Uterus (tissue), 2 donors: ENCODE measurements around the gene PDZK1IP1.

Experiments
- POLR2A ChIP-seq, 2 donors: fragments of 450-650 bp; IDR thresholded peaks; one replicate each; pipeline ENCODE4 v1.6.1; 2016; ENCODE audit warnings: antibody characterized with exemption in 2 of 2, mild to moderate bottlenecking in 1 of 2, moderate library complexity in 1 of 2
- TF ChIP-seq, protein P1 (sequence below), 4 experiments: fragments of 200-600 bp in 2 of 4; fragments of 450-650 bp in 2 of 4; sonication (generic) in 2 of 4; IDR thresholded peaks; one replicate each; pipeline ENCODE4 v1.5.1; 2016 to 2019; ENCODE audit warnings: antibody characterized with exemption in 4 of 4, mild to moderate bottlenecking in 2 of 4, moderate library complexity in 1 of 4

DNA sequence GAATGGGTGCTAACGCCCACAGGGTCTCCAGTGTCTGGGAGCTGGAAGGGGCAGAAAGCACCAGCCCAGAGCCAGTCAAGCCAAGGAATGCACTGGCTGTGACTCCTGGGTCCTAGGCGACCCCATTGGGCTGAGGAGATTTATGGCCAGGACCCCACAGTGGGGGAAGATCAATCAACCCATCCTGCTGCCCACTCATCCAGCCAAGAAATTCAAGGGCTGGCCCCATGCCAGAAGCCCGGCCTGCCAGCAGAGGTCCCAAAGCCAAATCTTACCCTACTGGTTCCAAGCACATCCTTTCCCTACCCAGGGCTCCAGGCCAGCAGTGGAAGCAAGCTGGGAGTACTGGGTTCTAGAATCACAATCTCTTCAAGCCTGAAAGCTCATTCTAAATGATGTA, 6.8 kb upstream of the PDZK1IP1 start:
- TF ChIP-seq, protein P1, sequence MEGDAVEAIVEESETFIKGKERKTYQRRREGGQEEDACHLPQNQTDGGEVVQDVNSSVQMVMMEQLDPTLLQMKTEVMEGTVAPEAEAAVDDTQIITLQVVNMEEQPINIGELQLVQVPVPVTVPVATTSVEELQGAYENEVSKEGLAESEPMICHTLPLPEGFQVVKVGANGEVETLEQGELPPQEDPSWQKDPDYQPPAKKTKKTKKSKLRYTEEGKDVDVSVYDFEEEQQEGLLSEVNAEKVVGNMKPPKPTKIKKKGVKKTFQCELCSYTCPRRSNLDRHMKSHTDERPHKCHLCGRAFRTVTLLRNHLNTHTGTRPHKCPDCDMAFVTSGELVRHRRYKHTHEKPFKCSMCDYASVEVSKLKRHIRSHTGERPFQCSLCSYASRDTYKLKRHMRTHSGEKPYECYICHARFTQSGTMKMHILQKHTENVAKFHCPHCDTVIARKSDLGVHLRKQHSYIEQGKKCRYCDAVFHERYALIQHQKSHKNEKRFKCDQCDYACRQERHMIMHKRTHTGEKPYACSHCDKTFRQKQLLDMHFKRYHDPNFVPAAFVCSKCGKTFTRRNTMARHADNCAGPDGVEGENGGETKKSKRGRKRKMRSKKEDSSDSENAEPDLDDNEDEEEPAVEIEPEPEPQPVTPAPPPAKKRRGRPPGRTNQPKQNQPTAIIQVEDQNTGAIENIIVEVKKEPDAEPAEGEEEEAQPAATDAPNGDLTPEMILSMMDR (IDR thresholded peaks at IDR 0.05): no peak
- no peak for TF ChIP-seq POLR2A (IDR thresholded peaks at IDR 0.05)
